Ascending aorta (tissue), 2 donors: ENCODE data around the gene CEP76. TPM values are rescaled to one million over a fixed set of nuclear protein-coding genes. Genes with fewer than 3 reads are reported as not detected.

Experiments used
- DNase-seq, 2 donors: peaks; one replicate each; pipeline ENCODE4 v3.0.0-alpha.2; 2019; ENCODE audit warnings: low spot score in 2 of 2
- H3K27ac ChIP-seq, 2 donors: fragments of 200-600 bp; sonication (generic); one replicate each; pipeline ENCODE4 v1.5.1; 2016 to 2017; ENCODE audit warnings: mild to moderate bottlenecking in 1 of 2
- H3K27me3 ChIP-seq: fragments of 200-600 bp; sonication (generic); one replicate; pipeline ENCODE4 v1.5.1; 2017
- H3K36me3 ChIP-seq, 2 donors: fragments of 200-600 bp; sonication (generic); one replicate each; pipeline ENCODE4 v1.5.1; 2016
- H3K4me1 ChIP-seq, 2 donors: fragments of 200-600 bp; sonication (generic); one replicate each; pipeline ENCODE4 v1.5.1; 2016 to 2017; ENCODE audit warnings: mild to moderate bottlenecking in 1 of 2
- H3K4me3 ChIP-seq, 2 donors: fragments of 200-600 bp; sonication (generic); one replicate each; pipeline ENCODE4 v1.5.1; 2016 to 2017; ENCODE audit warnings: mild to moderate bottlenecking in 1 of 2
- H3K9me3 ChIP-seq, 2 donors: fragments of 200-600 bp; sonication (generic); one replicate each; pipeline ENCODE4 v1.5.1; 2016
- CTCF ChIP-seq, 3 experiments: fragments of 200-600 bp in 2 of 3; fragments of 450-650 bp in 1 of 3; sonication (generic) in 2 of 3; IDR thresholded peaks; one replicate each; pipeline ENCODE4 v1.5.1; 2016 to 2019; ENCODE audit warnings: antibody characterized with exemption in 3 of 3, mild to moderate bottlenecking in 1 of 3, moderate library complexity in 1 of 3
- intact Hi-C: fragments of 100-400 bp; cut with DNase I; formaldehyde crosslinking; loops from one replicate; pipeline ENCODE4 v1.15.1; 2023
- total RNA-seq: library from RNA; depleted of rRNA; stranded (reverse); fragments of >200 nt; gene quantifications from one replicate; pipeline ENCODE4 v1.1.0, GENCODE V29; 2016

CEP76 gene
- total RNA-seq, 1 donor from 2014 or later, result 10.3 TPM

- intact Hi-C loops, result loop anchor here (5.0 kb wide), 2 partner anchors 166 to 266 kb away; partner anchors contain the start of gene CEP192
- Histone ChIP-seq H3K27me3 (no peaks in the 10 kb centered on the region), H3K27ac (no peak overlapping the region), H3K4me3 (no peak overlapping the region), H3K36me3 (peaks cover 32 to 53% of the 10 kb centered on the region in 2 donors), H3K9me3 (no peaks in the 10 kb centered on the region), H3K4me1 (no peaks in the 10 kb centered on the region)
- no peak for TF ChIP-seq CTCF (IDR thresholded peaks at IDR 0.05)
- no peak for DNase-seq
Measured at GRCh38 chr18:12726331-12726730, 23.8 kb upstream of the CEP76 start.

- H3K36me3 ChIP-seq, result peaks cover 53 to 86% of the 10 kb centered on the region in 2 donors
- intact Hi-C loops, result no loop called here
Measured at GRCh38 chr18:12722731-12723130, 20.2 kb upstream of the CEP76 start.

GRCh38 chr18:12721495-12722275 lies 19.2 kb upstream of the CEP76 start:
- no peak for TF ChIP-seq CTCF (IDR thresholded peaks at IDR 0.05)
- no peak overlapping the region for H3K4me3 ChIP-seq
- H3K36me3 ChIP-seq, result peaks cover 53 to 94% of the 10 kb centered on the region in 2 donors
- intact Hi-C loops, result no loop called here
- no peaks in the 10 kb centered on the region for H3K27me3 ChIP-seq
- DNase-seq, result no peak
- H3K27ac ChIP-seq, result no peak overlapping the region
- no peaks in the 10 kb centered on the region for H3K4me1 ChIP-seq
- no peaks in the 10 kb centered on the region for H3K9me3 ChIP-seq

More at GRCh38 chr18:12722731-12723130, 20.2 kb upstream of the CEP76 start:
- Histone ChIP-seq H3K4me3 (no peak overlapping the region), H3K4me1 (no peaks in the 10 kb centered on the region), H3K27ac (no peak overlapping the region), H3K27me3 (no peaks in the 10 kb centered on the region), H3K9me3 (no peaks in the 10 kb centered on the region)
- no peak for DNase-seq
- TF ChIP-seq CTCF (IDR thresholded peaks at IDR 0.05), result no peak

- no peaks in the 10 kb centered on the region for H3K27me3 ChIP-seq
- TF ChIP-seq CTCF (IDR thresholded peaks at IDR 0.05), result no peak
- no peak overlapping the region for H3K27ac ChIP-seq
- no peaks in the 10 kb centered on the region for H3K9me3 ChIP-seq
- H3K36me3 ChIP-seq, result peaks cover 64 to 85% of the 10 kb centered on the region in 2 donors
- intact Hi-C loops, result no loop called here
- no peaks in the 10 kb centered on the region for H3K4me1 ChIP-seq
- H3K4me3 ChIP-seq, result no peak overlapping the region
- DNase-seq, result no peak
Measured at GRCh38 chr18:12711446-12711845, 8.9 kb upstream of the CEP76 start.

- no peak for DNase-seq
- Histone ChIP-seq H3K9me3 (no peaks in the 10 kb centered on the region), H3K36me3 (peaks cover 18 to 22% of the 10 kb centered on the region in 2 donors), H3K27me3 (no peaks in the 10 kb centered on the region), H3K4me3 (peak overlapping the region; percentile 77 to 83), H3K27ac (peak overlapping the region; percentile 97 to 98), H3K4me1 (peaks cover 3 to 17% of the 10 kb centered on the region in 2 donors)
- intact Hi-C loops, result loop anchor here (2.0 kb wide), 2 partner anchors 181 to 327 kb away; partner anchors contain the start of genes AFG3L2 and PTPN2
- TF ChIP-seq CTCF (IDR thresholded peaks at IDR 0.05), result no peak
Measured at GRCh38 chr18:12703664-12704063, 1.1 kb upstream of the CEP76 start.
